ENCODE measurements around the gene GOLGA8G. TPM values are rescaled to one million over a fixed set of nuclear protein-coding genes. Genes with fewer than 3 reads are reported as not detected.
"Not testable (repeated sequence)": the region's sequence is repeated elsewhere in the genome, so short reads cannot be mapped to it uniquely, and the experiment has no call there.

GOLGA8G gene, protein sequence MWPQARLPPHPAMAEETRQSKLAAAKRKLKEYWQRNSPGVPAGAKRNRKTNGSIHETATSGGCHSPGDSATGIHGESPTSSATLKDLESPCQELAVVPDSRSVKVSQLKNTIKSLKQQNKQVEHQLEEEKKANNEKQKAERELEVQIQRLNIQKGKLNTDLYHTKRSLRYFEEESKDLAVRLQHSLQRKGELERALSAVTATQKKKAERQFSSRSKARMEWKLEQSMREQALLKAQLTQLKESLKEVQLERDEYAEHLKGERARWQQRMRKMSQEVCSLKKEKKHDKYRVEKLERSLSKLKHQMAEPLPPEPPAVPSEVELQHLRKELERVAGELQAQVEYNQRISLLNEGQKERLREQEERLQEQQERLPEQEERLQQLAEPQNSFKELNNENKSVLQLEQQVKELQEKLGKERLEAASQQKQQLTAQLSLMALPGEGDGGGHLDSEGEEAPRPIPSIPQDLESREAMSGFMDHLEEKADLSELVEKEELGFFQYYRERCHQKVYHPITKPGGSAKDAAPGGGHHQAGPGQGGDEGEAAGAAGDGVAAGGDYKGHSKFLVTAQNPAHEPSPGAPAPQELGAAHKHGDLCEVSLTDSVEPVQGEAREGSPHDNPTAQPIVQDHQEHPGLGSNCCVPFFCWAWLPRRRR
- total RNA-seq: not detected
- under 1 TPM in 1 of 3 donors, not detected in 2; under 0.01 TPM for polyA plus RNA-seq
- long read RNA-seq, donor 1: 0 reads
- long read RNA-seq, donor 2: 0 reads
- long read RNA-seq, donor 3: 0 reads
- long read RNA-seq, donor 4: 0 reads
- long read RNA-seq, donor 5: 0 reads
- long read RNA-seq, donor 6: 0 reads
- long read RNA-seq, donor 7: 0 reads
- long read RNA-seq, donor 8: 0 reads
- long read RNA-seq, donor 9: 0 reads
- long read RNA-seq, donor 10: 0 reads

- H3K9me3 ChIP-seq (replicated peaks in 1 of 3); H3K27me3 ChIP-seq; H3K27ac ChIP-seq; intact Hi-C loops (cut with DNase I); H3K4me1 ChIP-seq (replicated peaks in 1 of 2); H3K36me3 ChIP-seq (replicated peaks in 1 of 2); H3K4me3 ChIP-seq: not testable (repeated sequence)
- 70 to 100% (median 82%) methylated on average over 1 to 4 of the region's 6 CpGs for WGBS, 4 donors
- DNase-seq: peak in 1 of 7 donors; percentile 10
Measured at GRCh38 chr15:28532954-28533353, at the start of gene GOLGA8G. GOLGA8G (minus strand) TSS chr15:28532971; CDS start chr15:28532909, 62 bp downstream.

GRCh38 chr15:28573351-28573750 lies 40.6 kb upstream of the GOLGA8G start:
- H3K9me3 ChIP-seq (replicated peaks in 1 of 3); intact Hi-C loops (cut with DNase I); H3K36me3 ChIP-seq (replicated peaks in 1 of 2); H3K4me1 ChIP-seq (replicated peaks in 1 of 2); H3K4me3 ChIP-seq; DNase-seq; H3K27ac ChIP-seq; H3K27me3 ChIP-seq: not testable (repeated sequence)
- WGBS, 4 donors: 88 to 90% (median 88%) methylated on average over 4 to 11 of the region's 13 CpGs; no CpG with 5 or more reads in 1 of the 4 donors

DNA sequence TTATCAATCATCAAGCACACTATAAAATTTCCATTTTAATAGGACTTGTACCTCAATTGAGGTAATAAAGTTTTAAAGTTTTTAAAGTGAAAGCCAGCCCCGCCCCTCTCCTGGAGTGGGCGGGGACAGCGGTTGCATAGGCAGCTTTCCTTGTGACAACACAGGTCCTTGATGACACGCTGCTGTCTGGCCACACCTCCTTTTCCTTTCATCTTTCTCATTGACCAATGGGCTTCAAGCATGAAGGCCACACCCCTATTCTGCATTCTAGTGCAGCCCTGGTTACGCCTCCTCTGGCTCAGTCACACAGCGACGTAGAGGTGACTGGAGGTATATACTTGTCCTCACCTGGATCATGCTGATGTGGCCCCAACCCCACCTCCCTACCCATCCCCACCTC lies 20.5 kb upstream of the GOLGA8G start, which contains the start of gene GOLGA6L25:
GOLGA6L25 (plus strand) TSS at position 301 of the 400 bp plus-strand sequence; CDS start at position 362, 61 bp downstream.
- intact Hi-C loops (cut with DNase I); H3K4me1 ChIP-seq (replicated peaks in 1 of 2); DNase-seq; H3K27me3 ChIP-seq; H3K9me3 ChIP-seq (replicated peaks in 1 of 3); H3K4me3 ChIP-seq; H3K36me3 ChIP-seq (replicated peaks in 1 of 2); H3K27ac ChIP-seq: not testable (repeated sequence)
- WGBS, 4 donors: no CpG with 5 or more reads among the region's 7 CpGs

DNA sequence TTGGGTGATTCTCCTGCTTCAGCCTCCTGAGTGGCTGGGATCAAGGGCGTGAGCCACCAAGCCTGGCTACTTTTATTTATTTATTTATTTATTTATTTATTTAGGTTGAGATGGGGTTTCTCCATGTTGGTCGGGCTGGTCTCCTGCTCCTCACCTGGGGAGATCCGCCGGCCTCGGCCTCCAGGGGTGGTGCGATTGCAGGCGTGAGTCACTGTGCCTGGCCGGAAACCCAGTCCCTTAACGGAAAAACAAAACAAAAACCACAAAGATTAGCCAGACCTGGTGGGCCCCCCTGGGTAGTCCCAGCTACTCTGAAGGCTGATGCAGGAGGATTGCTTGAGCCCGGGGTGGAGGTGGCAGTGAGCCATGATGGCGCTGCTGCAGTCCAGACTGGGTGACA lies 17.6 kb downstream of the GOLGA8G start:
- DNase-seq; H3K36me3 ChIP-seq (replicated peaks in 1 of 2); H3K9me3 ChIP-seq (replicated peaks in 1 of 3); H3K4me3 ChIP-seq; intact Hi-C loops (cut with DNase I); H3K27me3 ChIP-seq; H3K4me1 ChIP-seq (replicated peaks in 1 of 2); H3K27ac ChIP-seq: not testable (repeated sequence)
- WGBS, 4 donors: 78 to 91% methylated on average over 1 to 2 of the region's 11 CpGs; no CpG with 5 or more reads in 2 of the 4 donors

- 80 to 100% (median 89%) methylated on average over 1 to 7 of the region's 22 CpGs for WGBS, 4 donors
- intact Hi-C loops (cut with DNase I); H3K27ac ChIP-seq; H3K4me1 ChIP-seq (replicated peaks in 1 of 2); H3K36me3 ChIP-seq (replicated peaks in 1 of 2); H3K9me3 ChIP-seq (replicated peaks in 1 of 3); DNase-seq; H3K4me3 ChIP-seq; H3K27me3 ChIP-seq: not testable (repeated sequence)
Measured at GRCh38 chr15:28514128-28514527, 18.6 kb downstream of the GOLGA8G start.

- H3K9me3 ChIP-seq (replicated peaks in 1 of 3): not testable (repeated sequence)
- WGBS, 4 donors: 0 to 2% methylated on average over 6 to 14 of the region's 63 CpGs; no CpG with 5 or more reads in 2 of the 4 donors
Measured at GRCh38 chr15:28508217-28508889, 24.4 kb downstream of the GOLGA8G start.

DNA sequence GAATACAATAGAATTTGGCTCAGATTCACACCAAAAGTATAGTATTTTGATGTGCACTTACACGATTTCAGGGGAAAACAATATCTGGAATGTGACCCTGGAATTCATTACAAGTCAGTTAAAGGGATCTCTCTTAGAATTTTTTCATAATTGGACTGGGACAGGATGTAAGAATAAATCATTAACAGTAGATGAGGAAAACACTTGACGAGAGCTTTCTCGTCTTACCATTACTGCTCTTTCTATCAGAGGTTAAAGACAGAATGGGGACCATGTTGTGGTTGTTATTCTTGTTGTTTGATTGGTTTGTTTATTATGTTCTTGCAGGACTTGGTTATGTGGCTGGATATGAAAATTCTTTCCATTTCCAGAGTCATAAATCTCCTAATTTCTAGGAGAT lies 51.4 kb downstream of the GOLGA8G start:
- H3K9me3 ChIP-seq (replicated peaks in 1 of 3); DNase-seq; H3K4me3 ChIP-seq; H3K27me3 ChIP-seq; H3K36me3 ChIP-seq (replicated peaks in 1 of 2); H3K4me1 ChIP-seq (replicated peaks in 1 of 2); H3K27ac ChIP-seq; intact Hi-C loops (cut with DNase I): not testable (repeated sequence)
- no CpG with 5 or more reads among the region's 3 CpGs for WGBS, 4 donors

More at GRCh38 chr15:28508217-28508889, 24.4 kb downstream of the GOLGA8G start:
- intact Hi-C loops (cut with DNase I); H3K4me3 ChIP-seq; H3K36me3 ChIP-seq (replicated peaks in 1 of 2); H3K4me1 ChIP-seq (replicated peaks in 1 of 2); H3K27me3 ChIP-seq; H3K27ac ChIP-seq; DNase-seq: not testable (repeated sequence)

Small RNA genes lying within 50 kb of the gene (microRNA-seq; reads per million reads assigned to microRNA genes)
- gene MIR4509-3: 0 reads per million in 3 donors

Small RNA genes lying within 50 kb of the gene (small RNA-seq; reads per million reads assigned to genes)
- gene AC138749.2 (0 reads per million in 2 donors), gene AC138749.4 (0 reads per million in 2 donors), gene AC138749.5 (0 reads per million in 2 donors), gene MIR4509-3 (0 reads per million in 2 donors), gene RF00017 (0 reads per million in 2 donors)

Other genes with a start within 250 kb of the GOLGA8G start
- gene HERC2, start 210.8 kb downstream of the GOLGA8G start, total RNA-seq: 10 to 100 TPM; 42.4 to 63.0 (median 53.0) TPM
- 10 to 100 TPM; 24.9 to 39.8 (median 38.0) TPM for gene HERC2, start 210.8 kb downstream of the GOLGA8G start, polyA plus RNA-seq
- not detected for gene GOLGA6L24, start 174.9 kb downstream of the GOLGA8G start, total RNA-seq
- gene GOLGA6L24, start 174.9 kb downstream of the GOLGA8G start, polyA plus RNA-seq: not detected
- not detected for gene GOLGA8F, start 154.3 kb downstream of the GOLGA8G start, total RNA-seq
- not detected for gene GOLGA8F, start 154.3 kb downstream of the GOLGA8G start, polyA plus RNA-seq
- not detected for gene GOLGA6L25, start 20.6 kb upstream of the GOLGA8G start, total RNA-seq
- gene GOLGA6L25, start 20.6 kb upstream of the GOLGA8G start, polyA plus RNA-seq: not detected
- gene GOLGA8M, start 179.4 kb upstream of the GOLGA8G start, total RNA-seq: 1 to 10 TPM in 5 of 9 donors, under 1 TPM in 2, not detected in 2; 0.67 to 3.0 (median 1.8) TPM
- gene GOLGA8M, start 179.4 kb upstream of the GOLGA8G start, polyA plus RNA-seq: 1 to 10 TPM in 1 of 3 donors, under 1 TPM in 2; 0.22 to 2.0 (median 0.51) TPM

Data from adrenal gland (tissue), 19 donors.